ENCODE results near the gene CELF5.
A peak's percentile ranks its signal among the peaks of the same experiment; 100 is the strongest.
"Not testable (repeated sequence)": the region's sequence is repeated elsewhere in the genome, so short reads cannot be mapped to it uniquely, and the experiment has no call there.

CELF5 gene

DNA sequence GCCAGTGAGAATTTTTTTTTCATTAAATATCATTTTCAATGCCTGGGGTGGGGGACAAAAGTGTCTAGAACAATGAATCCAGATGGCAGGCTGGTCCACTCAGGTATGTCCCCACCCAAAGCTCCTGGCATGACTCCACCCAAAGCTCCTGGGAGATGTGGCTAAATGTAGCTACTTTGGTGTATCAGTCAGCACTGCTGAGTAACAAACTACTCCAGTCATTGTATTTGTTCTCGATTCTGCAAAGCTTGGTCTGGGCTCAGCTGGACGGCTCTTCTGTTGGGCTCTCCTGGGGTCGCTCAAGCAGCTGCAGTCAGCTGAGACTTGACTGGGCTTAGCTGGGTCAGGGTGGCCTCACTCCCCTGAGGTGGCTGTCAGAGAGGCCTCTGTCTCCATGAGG, 48.5 kb downstream of the CELF5 start:
- DNase-seq (ENCODE audit: low read depth, low spot score) = no peak

DNA sequence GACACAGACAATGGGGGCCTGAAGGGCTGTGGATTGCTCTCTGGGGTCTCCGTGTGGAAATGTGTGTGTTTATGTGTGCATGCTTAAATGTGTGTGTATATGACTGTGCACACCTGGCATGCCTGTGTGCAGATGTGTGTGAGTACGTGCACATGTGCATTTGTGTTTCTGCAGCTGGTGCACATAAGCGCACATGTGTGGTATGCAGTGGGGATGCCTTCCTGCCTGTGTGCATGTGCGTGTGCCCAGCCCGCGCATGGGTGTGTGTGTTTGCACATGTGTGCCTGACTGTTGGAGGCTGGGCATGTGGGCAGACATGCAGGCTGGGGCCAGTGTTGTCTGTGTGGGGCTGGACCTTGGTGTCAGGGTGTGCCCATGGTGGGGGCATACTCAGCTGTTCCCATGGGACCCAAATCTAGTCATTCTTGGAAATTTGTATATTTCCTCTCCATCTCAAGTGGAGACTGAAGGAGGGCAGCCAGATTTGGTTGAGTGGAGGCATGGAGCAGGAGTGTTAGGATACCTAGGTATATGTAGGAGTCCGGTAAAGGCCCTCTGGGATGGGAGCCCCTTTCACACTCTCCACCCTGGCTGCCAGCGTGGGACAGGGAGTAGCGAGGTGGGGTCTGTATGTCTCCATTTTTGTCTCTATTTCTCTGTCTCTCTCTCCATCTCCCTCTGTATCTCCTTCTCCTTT, 49.9 kb downstream of the CELF5 start:
- DNase-seq (ENCODE audit: low read depth, low spot score) = no peak

DNA sequence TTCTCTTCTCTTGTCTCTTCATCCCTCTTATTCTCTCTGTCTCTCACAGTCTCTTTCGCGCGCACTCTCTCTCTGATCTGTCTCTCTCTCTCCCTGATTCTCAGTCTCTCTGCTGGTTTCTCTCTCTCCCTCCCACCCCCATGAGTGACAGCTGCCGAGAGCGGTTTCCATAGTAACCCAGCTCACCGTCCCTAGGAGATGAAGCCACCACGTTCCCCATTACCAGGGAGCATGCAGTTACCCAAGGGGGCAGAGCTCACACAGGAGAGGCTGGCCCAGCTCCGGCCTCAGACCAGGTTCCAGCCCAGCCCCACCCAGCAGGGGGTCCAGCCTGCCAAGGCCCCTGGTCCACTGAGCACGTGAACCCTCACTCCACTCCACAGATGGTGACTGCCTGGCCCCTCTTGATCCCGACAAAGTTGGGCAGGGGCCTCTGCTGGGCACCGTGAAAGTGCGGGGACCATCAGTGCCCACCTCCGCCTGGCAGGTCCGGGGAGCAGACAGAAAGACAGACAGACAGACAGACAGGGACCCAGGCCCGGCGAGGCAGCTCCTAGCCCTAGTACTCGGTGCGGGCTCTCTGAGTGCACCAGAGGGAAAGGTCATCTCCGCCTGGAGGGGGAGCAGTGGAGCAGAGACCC, 50.6 kb downstream of the CELF5 start:
- no peak for DNase-seq (ENCODE audit: low read depth, low spot score)

DNA sequence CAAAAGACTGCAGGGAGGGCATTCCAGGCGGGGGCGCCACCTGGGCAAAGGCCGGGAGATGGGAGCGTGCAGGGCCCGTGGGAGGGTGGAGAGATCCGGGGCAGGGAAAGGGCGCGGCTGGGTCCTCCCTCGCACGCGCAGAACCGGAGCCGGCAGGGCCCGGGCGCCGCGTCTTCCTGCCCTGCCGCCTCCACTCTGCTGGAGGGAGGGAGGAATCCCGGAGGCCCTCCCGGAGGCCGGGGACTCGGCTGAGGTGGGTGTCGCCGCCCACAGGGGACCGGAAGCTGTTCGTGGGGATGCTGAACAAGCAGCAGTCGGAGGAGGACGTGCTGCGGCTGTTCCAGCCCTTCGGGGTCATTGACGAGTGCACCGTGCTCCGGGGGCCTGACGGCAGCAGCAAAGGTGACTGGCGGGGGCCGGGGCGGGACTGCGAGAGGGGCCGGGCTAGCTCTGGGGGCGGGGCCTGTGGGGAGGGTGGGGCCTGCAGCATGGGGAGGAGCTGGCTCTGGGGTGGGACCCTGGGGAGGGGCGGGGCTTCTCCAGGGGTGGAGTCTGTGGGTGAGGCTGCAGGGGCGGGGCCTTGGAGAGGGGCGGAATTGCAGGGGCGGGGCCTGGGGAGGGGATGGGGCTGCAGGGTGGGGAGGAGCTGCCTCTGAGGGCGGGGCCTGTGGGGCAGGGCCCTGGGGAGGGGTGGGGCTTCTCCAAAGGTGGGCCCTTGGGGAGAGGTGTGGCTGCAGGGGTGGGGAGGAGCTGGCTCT, 51.3 kb downstream of the CELF5 start:
- DNase-seq (ENCODE audit: low read depth, low spot score) = peak; percentile 72

DNA sequence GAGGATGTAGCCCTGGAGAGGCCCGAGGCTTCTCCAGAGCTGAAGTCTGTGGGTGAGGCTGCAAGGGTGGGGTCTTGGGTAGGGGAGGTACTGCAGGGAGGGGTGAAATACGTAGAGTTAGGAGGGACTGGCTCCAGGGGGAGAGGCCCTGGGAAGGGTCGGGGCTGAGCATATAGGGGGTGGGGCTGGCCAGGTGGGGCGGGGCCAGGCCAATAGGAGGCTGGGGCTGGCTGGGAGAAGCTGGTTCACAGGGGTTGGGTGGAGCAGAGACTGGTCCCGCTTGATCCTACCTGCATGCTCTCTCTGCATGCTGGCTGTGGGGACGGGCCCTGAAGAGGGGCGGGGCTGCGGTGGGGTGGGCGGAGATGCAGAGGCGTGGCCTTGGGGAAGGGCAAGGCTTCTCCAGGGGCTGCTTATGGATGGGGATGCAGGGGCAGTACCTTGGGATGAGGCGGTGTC, 51.9 kb downstream of the CELF5 start:
- no peak for DNase-seq (ENCODE audit: low read depth, low spot score)

DNA sequence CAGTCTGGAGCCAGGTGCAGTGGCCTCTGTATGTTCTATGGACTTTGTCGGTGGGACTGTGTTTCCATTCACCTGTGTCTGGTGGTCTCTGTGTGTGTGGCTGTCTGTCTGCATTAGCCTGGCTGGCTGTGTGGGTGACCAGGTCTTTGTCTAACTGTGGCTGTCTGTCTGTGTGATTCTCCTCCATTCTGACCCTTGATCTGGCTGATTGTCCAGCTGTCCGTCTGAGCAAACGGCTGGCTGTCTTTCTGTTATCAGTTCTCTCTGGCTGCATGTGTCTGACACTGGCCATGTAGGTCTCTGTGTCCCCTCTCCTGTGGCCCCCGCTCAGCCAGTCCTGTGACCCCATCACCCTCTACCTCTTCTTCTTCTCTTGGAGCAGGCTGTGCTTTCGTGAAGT, 53.2 kb downstream of the CELF5 start:
- no peak for DNase-seq (ENCODE audit: low read depth, low spot score)

DNA sequence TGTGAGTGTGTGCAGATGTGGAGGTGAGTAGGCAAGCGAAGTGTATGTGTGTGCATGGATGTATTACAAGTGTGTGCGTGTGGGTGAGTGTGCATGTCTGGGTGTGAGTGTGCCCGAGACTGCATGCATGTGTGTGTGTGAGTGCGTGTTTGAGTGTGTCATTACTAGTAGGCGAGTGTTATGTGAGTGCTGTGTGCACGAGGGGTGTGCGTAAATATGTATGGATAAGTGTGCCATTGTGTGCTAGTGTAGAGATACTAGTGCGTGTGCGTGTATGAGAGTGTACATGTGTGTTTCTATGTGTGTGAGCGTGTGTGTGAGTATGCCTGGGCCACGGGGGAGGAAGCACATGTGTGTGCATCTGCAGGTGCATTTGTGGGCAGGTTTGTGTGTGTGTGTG, 53.8 kb downstream of the CELF5 start:
- DNase-seq (ENCODE audit: low read depth, low spot score) = no peak

DNA sequence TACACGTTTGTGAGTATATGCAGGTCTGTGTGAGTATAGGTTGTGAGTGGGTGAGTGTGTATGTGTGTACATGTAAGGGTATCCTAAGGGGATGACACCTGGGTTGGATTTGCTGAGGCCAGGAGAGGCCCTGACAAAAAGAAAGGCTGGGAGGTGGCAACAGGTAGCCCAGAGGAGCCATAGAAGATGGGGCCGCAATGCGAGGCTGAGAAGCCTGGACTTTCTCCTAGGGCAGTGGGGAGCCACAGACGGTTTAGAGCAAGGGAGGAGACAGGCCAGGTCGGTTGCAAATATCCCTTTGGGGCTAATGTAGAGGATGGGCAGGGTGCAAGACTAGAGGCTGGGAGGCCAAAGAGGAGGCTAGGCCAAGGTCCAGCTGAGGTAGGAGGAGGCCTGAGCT, 54.3 kb downstream of the CELF5 start:
- DNase-seq (ENCODE audit: low read depth, low spot score) = no peak

DNA sequence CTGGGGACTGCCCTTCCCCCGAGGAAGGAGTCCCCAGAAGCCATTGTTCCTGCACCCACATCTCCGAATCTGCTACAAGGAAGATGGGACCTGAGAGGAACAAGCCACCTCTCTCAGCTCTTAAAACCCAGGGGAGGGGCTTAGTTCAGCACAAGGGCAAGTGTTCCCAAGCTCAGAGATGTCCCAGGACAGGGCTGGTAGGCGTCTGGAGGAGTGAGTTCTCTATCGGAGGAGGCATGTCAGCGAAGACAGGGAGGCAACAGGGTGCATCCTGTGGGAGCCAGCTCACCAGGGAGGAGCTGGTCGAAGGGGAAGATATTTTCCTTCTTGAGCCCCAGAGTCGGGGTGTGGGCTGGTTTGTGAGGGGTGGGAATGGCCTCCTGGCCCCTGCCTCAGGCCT, 54.8 kb downstream of the CELF5 start:
- DNase-seq (ENCODE audit: low read depth, low spot score) = no peak

DNA sequence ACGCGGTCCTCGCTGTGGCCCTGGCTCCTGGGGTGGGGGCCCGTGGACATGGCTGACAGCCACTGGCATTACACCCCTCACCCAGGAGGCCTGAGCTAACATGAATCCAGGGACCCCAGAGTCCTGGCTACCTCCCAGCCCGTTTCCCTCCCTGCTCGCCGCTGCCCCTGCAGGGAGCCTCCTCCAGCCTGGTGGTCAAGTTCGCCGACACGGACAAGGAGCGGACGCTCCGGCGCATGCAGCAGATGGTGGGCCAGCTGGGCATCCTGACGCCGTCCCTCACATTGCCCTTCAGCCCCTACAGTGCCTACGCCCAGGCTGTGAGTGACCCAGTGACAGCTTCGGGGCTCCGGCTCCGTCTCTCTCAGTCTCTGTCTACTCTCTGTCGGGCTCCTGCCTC, 56.6 kb downstream of the CELF5 start:
- no peak for DNase-seq (ENCODE audit: low read depth, low spot score)

DNA sequence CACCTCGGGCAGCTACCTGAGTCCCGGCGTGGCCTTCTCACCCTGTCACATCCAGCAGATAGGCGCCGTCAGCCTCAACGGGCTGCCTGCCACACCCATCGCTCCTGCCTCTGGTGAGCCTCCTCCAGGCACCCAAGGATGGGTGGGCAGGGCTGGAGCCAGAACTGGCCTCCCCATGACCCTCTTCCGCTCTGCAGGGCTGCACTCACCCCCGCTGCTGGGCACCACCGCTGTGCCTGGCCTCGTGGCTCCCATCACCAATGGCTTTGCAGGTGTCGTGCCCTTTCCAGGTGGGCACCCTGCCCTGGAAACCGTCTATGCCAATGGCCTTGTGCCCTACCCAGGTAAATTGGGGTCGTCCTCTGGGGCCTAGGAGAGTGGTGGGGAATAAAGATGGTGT, 57.7 kb downstream of the CELF5 start:
- DNase-seq (ENCODE audit: low read depth, low spot score) = no peak

DNA sequence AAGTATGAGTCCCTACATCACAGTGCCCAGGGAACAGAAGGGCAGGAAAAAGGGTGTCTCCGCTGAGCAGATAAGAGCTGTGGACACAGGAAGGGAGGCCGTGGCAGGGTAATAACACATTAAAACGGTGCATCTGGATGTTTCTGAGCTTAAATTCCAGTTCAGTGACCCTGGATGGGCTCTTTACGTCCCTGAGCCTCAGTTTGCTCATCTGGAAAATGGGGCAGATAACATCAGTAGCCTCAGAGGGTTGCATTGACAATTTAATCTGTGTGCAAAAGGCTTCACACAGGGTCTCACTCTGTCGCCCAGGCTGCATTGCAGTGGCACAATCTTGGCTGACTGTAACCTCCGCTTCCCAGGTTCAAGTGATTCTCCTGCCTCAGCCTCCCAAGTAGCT, 58.1 kb downstream of the CELF5 start:
- DNase-seq (ENCODE audit: low read depth, low spot score) = no peak

DNA sequence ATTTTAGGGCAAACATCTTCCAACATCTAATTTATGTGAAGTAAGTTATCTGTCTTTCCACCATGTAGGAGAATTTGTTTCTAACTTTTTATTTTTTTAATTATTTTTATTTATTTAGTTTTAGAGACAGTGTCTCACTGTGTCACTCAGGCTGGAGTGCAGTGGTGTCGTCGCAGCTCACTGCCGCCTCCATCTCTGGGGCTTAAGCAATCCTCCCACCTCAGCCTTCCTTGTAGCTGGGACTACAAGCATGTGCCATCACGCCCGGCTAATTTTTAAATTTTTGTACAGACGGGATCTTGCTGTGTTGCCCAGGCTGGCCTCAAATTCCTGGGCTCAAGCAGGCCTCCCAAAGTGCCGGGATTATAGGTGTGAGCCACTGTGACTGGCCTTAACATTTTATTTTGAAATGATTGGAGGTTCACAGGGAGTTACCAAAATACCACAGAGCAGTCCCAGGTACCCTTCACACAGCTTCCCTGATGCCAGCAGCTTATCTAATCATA, 58.8 kb downstream of the CELF5 start:
- DNase-seq (ENCODE audit: low read depth, low spot score) = no peak

DNA sequence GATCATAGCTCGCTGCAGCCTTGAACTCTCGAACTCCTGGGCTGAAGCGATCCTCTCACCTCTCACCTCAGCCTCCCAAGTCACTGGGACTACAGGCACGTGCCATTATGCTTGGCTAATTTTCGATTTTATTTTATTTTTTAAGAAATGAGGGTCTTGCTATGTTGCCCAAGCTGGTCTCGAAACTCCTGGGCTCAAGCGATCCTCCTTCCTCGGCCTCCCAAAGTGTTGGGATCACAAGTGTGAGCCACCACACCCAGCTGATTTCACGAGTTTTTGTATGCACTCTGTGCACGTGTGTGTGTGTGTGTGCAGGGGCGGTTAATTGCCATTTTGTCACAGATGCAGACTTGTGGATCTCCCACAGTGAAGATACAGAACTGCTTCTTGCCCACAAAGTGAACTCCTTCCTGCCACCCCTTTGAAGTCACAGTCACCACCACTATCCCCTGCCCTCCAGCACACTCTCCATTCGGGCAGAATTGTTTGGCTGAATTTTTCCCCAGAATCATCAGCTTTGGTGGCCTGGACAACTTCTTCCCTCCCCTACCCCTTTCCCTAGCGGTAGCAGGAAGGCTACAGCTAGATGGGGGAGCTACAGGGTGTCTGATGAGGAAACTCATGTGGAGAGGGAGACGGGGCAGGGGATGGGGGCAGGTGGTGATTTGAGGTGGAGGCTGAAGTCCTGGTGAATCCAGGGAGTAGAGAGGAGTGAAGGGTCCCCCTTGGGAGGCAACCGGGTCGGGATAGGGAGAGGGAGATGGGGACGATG, 59.6 kb downstream of the CELF5 start:
- DNase-seq (ENCODE audit: low read depth, low spot score) = no peak

DNA sequence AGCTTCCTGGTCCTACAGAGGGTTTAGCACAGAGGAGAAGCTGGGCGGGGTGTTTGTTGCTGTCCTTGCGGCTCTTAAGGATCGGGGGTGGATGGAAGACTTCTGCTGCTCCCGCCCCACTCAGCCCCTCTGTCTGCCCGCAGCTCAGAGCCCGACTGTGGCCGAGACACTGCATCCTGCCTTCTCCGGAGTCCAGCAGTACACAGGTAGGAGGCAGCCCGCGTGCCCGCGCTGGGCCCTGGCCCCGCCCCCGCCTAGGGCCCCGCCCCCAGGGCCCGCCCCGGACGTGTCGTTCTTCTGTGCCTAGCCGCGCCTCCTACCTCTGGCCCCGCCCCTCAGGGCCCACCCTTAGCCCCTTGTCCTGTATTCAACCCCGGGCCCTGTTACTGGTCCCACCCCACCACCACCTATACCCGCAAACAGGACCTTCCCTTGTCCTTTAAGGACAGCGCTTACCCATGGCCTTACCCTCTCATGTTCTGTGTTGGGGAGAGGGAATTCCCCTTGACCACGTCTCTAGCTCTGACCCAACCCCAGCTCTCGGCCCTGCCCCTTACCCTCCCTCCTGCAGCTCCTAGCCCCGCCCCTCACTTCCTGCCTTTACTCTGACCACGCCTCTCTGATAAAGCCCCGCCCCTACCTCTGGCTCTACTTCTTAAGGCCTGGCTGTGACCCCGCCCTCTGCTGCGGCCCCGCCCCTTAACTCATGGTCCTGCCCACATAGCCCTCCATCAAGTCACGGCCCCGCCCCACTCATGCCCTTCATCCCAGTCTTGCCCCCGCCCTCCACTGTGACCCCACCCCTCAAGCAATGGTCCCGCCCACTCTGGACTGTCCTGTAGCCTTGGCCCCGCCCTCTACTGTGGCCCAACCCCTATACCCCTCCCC, 60.5 kb downstream of the CELF5 start:
- peak; percentile 24 for DNase-seq (ENCODE audit: low read depth, low spot score)

DNA sequence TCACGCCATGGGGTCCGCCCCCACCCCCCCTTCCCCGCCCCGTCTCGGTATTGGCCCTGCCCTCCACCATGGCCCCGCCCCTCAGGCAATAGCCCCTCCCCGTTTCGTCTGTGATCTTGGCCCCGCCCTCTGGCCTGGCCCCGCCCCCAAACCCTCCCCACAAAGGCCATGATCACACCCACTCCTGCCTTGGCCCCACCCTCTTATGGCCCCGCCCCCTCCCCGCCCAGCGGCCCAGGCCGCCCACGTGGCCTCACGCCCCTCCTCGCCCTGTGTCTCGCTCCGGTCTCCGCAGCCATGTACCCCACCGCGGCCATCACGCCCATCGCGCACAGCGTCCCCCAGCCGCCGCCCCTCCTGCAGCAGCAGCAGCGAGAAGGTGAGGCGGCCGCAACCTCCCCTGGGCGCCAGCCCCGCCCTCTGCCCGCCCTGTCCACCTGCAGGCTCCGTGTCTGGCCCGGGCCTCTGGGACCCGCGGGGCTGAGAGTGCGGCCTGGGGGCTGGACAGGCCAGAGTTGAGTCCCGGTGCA, 61.3 kb downstream of the CELF5 start:
- DNase-seq (ENCODE audit: low read depth, low spot score) = peak; percentile 22

DNA sequence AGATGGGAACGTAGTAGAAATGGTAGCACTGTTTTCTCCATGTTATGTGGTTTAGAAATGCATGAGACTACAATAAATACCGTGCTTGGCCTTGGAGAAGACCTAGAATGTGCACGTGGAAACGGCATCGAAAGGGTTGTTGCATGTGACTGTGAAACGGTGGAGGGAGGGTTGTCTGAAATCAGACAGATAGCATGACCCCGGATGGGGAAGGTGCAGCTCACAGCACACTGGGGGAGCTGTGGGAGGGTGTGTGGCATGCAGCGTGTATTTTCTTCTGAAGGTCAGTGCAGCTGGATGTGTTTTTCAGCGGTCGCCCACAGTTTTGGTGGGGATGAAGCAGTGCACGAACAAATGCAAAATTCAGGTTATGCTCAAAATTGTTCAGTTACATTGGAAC, 63.4 kb downstream of the CELF5 start:
- DNase-seq (ENCODE audit: low read depth, low spot score) = no peak

DNA sequence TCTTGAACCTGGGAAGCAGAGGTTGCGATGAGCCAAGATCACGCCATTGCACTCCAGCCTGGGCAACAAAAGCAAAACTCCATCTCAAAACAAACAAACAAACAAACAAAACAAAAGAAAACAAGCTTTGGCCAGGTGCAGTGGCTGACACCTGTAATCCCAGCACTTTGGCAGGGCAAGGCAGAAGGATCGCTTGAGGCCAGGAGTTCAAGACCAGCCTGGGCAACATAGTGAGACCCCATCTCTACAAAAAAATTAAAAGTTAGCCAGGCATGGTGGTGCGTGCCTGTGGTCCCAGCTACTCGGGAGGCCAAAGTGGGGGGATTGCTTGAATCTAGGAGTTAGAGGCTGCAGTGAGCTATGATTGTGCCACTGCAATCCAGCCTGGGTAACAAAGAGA, 64.0 kb downstream of the CELF5 start:
- DNase-seq (ENCODE audit: low read depth, low spot score) = not testable (repeated sequence)

DNA sequence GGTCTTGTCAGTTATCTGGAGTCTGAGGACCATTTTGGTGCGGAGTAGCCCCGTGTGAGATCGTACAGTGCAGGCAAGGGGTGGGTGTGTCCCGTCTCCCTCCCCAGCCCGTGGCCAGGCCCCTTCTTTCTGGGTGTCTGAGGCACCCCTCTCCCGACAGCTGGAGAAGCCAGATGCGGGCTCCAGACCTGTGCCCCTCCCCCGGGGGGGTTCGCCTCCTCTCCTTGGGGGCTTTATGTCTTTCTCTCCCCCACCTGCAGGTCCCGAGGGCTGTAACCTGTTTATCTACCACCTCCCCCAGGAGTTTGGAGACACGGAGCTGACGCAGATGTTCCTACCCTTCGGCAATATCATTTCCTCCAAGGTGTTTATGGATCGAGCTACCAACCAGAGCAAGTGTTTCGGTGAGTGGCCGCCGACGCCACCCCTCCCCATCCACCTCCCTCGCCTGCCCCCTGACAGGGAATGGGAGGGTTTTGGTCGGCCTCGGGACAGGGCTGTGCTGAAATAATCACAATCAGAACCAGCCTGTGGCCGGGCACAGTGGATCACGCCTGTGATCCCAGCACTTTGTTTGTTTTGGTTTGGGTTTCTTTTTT, 65.6 kb downstream of the CELF5 start:
- no peak for DNase-seq (ENCODE audit: low read depth, low spot score)

DNA sequence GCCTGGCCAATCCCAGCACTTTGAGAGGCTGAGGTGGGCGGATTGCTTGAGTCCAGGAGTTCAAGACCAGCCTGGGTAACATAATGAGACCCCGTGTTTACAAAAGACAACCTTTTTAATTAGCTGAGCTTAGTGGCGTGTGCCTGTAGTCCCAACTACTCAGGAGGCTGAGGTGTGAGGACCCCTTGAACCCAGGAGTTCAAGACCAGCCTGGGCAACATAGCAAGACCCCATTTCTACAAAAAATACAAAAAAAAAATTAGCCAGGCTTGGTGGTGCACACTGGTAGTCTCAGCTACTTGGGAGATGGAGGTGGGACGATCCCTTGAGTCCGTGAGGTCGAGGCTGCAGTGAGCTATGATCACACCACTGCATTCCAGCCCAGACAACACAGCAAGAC, 66.4 kb downstream of the CELF5 start:
- DNase-seq (ENCODE audit: low read depth, low spot score) = not testable (repeated sequence)
